ENCODE results near the gene MTFMT. TPM values are rescaled to one million over a fixed set of nuclear protein-coding genes. Genes with fewer than 3 reads are reported as not detected.

The MTFMT gene
- total RNA-seq, 1 experiment from 2014 or later: 30.4 TPM

DNA sequence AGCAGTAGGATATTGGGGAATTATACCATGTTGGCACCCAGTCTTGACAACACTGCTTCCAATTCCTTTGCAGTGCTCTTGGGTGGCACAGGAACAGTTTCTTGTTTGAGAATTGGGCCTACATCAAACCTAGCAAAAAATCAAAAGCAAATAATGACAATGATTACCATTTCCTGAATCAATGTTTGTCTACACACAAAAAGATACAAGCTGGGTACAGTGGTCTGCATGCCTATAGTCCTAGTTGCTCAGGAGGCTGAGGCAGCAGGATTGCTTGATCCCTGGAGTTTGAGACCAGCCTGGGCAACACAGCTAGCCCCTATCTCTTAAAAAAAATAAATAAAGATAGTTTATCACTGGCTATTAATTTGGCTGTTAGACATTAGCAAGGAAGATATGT lies 8.0 kb downstream of the MTFMT start:
- Histone ChIP-seq H3K4me3 (replicated peaks in 1 of 2; ENCODE audit: low read depth in 1 of 2, low read length in 2 of 2) (no peak overlapping the region), H3K4me1 (ENCODE audit: control insufficient read depth in 1 of 2, insufficient read depth in 2 of 2, low read length in 2 of 2) (no peaks in the 10 kb centered on the region), H3K9me3 (ENCODE audit: control insufficient read depth in 1 of 2, insufficient read depth in 1 of 2, low read depth in 1 of 2, low read length in 2 of 2) (no peaks in the 10 kb centered on the region), H3K27ac (ENCODE audit: low read depth, low read length) (no peak overlapping the region), H3K9ac (ENCODE audit: low read length) (no peak overlapping the region), H3K9me2 (ENCODE audit: insufficient read depth) (no peaks in the 10 kb centered on the region), H3K27me3 (ENCODE audit: insufficient read depth, low read length) (no peaks in the 10 kb centered on the region), H3K4me2 (ENCODE audit: low read length) (no peak overlapping the region), H4K20me1 (ENCODE audit: insufficient read depth) (no peaks in the 10 kb centered on the region), H3K36me3 (ENCODE audit: control insufficient read depth in 1 of 2, insufficient read depth in 2 of 2, low read length in 2 of 2) (peaks cover 38 to 40% of the 10 kb centered on the region in 2 experiments), H2AFZ (ENCODE audit: low read depth, low read length, poor library complexity, severe bottlenecking) (no peak overlapping the region), H3K79me2 (ENCODE audit: insufficient read depth, low read length) (no peaks in the 10 kb centered on the region)
- CTCF ChIA-PET: no interaction called here
- no TSS peak for BruUV-seq (replicated peaks)
- intact Hi-C loops (cut with micrococcal nuclease): loop anchor here (10.0 kb wide), 1 partner anchor 287 kb away; no protein-coding TSS in a partner anchor
- no peak for TF ChIP-seq CBX3 (IDR thresholded peaks at IDR 0.05; ENCODE audit: low read depth)
- TF ChIP-seq, protein P1, sequence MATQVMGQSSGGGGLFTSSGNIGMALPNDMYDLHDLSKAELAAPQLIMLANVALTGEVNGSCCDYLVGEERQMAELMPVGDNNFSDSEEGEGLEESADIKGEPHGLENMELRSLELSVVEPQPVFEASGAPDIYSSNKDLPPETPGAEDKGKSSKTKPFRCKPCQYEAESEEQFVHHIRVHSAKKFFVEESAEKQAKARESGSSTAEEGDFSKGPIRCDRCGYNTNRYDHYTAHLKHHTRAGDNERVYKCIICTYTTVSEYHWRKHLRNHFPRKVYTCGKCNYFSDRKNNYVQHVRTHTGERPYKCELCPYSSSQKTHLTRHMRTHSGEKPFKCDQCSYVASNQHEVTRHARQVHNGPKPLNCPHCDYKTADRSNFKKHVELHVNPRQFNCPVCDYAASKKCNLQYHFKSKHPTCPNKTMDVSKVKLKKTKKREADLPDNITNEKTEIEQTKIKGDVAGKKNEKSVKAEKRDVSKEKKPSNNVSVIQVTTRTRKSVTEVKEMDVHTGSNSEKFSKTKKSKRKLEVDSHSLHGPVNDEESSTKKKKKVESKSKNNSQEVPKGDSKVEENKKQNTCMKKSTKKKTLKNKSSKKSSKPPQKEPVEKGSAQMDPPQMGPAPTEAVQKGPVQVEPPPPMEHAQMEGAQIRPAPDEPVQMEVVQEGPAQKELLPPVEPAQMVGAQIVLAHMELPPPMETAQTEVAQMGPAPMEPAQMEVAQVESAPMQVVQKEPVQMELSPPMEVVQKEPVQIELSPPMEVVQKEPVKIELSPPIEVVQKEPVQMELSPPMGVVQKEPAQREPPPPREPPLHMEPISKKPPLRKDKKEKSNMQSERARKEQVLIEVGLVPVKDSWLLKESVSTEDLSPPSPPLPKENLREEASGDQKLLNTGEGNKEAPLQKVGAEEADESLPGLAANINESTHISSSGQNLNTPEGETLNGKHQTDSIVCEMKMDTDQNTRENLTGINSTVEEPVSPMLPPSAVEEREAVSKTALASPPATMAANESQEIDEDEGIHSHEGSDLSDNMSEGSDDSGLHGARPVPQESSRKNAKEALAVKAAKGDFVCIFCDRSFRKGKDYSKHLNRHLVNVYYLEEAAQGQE (IDR thresholded peaks at IDR 0.05; ENCODE audit: low read depth): no peak
- TF ChIP-seq ELF1 (IDR thresholded peaks at IDR 0.05; ENCODE audit: borderline replicate concordance, low read depth): no peak
- no peak for TF ChIP-seq FOSL1 (IDR thresholded peaks at IDR 0.05; ENCODE audit: low read depth)
- TF ChIP-seq, protein P2, sequence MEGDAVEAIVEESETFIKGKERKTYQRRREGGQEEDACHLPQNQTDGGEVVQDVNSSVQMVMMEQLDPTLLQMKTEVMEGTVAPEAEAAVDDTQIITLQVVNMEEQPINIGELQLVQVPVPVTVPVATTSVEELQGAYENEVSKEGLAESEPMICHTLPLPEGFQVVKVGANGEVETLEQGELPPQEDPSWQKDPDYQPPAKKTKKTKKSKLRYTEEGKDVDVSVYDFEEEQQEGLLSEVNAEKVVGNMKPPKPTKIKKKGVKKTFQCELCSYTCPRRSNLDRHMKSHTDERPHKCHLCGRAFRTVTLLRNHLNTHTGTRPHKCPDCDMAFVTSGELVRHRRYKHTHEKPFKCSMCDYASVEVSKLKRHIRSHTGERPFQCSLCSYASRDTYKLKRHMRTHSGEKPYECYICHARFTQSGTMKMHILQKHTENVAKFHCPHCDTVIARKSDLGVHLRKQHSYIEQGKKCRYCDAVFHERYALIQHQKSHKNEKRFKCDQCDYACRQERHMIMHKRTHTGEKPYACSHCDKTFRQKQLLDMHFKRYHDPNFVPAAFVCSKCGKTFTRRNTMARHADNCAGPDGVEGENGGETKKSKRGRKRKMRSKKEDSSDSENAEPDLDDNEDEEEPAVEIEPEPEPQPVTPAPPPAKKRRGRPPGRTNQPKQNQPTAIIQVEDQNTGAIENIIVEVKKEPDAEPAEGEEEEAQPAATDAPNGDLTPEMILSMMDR (IDR thresholded peaks at IDR 0.05 in 2 of 3, conservative IDR thresholded peaks at IDR 0.05 in 1 of 3; ENCODE audit: borderline replicate concordance in 1 of 3, insufficient read depth in 1 of 3, low read depth in 2 of 3, low read length in 2 of 3): no peak
- TF ChIP-seq ZFX (IDR thresholded peaks at IDR 0.05): no peak
- no peak for TF ChIP-seq RAD21 (IDR thresholded peaks at IDR 0.05; ENCODE audit: low read depth)
- TF ChIP-seq SP1 (IDR thresholded peaks at IDR 0.05; ENCODE audit: low read depth): no peak
- TF ChIP-seq SIN3A (IDR thresholded peaks at IDR 0.05; ENCODE audit: low read depth): no peak
- no peak for TF ChIP-seq SRF (IDR thresholded peaks at IDR 0.05; ENCODE audit: low read depth)
- TF ChIP-seq TCF7L2 (IDR thresholded peaks at IDR 0.05; ENCODE audit: borderline replicate concordance, extremely low read depth, insufficient read depth, insufficient read length): no peak
- TF ChIP-seq, protein P3, sequence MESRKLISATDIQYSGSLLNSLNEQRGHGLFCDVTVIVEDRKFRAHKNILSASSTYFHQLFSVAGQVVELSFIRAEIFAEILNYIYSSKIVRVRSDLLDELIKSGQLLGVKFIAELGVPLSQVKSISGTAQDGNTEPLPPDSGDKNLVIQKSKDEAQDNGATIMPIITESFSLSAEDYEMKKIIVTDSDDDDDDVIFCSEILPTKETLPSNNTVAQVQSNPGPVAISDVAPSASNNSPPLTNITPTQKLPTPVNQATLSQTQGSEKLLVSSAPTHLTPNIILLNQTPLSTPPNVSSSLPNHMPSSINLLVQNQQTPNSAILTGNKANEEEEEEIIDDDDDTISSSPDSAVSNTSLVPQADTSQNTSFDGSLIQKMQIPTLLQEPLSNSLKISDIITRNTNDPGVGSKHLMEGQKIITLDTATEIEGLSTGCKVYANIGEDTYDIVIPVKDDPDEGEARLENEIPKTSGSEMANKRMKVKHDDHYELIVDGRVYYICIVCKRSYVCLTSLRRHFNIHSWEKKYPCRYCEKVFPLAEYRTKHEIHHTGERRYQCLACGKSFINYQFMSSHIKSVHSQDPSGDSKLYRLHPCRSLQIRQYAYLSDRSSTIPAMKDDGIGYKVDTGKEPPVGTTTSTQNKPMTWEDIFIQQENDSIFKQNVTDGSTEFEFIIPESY (IDR thresholded peaks at IDR 0.05; ENCODE audit: extremely low read depth, insufficient replicate concordance, low read length): no peak
- no peak for TF ChIP-seq POLR2A (IDR thresholded peaks at IDR 0.05; ENCODE audit: borderline replicate concordance, extremely low read depth, insufficient read depth, insufficient read length)
- TF ChIP-seq, protein P4, sequence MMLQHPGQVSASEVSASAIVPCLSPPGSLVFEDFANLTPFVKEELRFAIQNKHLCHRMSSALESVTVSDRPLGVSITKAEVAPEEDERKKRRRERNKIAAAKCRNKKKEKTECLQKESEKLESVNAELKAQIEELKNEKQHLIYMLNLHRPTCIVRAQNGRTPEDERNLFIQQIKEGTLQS (IDR thresholded peaks at IDR 0.05): no peak
- no peak for TF ChIP-seq EGR1 (IDR thresholded peaks at IDR 0.05; ENCODE audit: low read depth)
- no peak for TF ChIP-seq EZH2phosphoT487 (IDR thresholded peaks at IDR 0.05; ENCODE audit: borderline replicate concordance)
- TF ChIP-seq, protein P5, sequence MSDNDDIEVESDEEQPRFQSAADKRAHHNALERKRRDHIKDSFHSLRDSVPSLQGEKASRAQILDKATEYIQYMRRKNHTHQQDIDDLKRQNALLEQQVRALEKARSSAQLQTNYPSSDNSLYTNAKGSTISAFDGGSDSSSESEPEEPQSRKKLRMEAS (IDR thresholded peaks at IDR 0.05): no peak
- TF ChIP-seq EZH2 (IDR thresholded peaks at IDR 0.05): no peak
- no peak for TF ChIP-seq CEBPB (IDR thresholded peaks at IDR 0.05; ENCODE audit: low read depth)
- no peak for TF ChIP-seq POLR2AphosphoS5 (IDR thresholded peaks at IDR 0.05; ENCODE audit: low read depth, low read length)
- POLR2A ChIA-PET: no interaction called here
- DNase-seq (ENCODE audit: low read depth, low spot score) (no peak), ATAC-seq (no peak)
- RAD21 ChIA-PET (ENCODE audit: low non-redundant PET in 1 of 2, low total read pairs in 2 of 2, uncharacterized antibody in 2 of 2, unreplicated experiment in 2 of 2): no interaction called here

All from HCT116 (cell line).